ENCODE data around the gene MTMR1. TPM values are rescaled to one million over a fixed set of nuclear protein-coding genes. Genes with fewer than 3 reads are reported as not detected.

The MTMR1 gene
- polyA plus RNA-seq, 1 donor from 2014 or later: 34.7 TPM

DNA sequence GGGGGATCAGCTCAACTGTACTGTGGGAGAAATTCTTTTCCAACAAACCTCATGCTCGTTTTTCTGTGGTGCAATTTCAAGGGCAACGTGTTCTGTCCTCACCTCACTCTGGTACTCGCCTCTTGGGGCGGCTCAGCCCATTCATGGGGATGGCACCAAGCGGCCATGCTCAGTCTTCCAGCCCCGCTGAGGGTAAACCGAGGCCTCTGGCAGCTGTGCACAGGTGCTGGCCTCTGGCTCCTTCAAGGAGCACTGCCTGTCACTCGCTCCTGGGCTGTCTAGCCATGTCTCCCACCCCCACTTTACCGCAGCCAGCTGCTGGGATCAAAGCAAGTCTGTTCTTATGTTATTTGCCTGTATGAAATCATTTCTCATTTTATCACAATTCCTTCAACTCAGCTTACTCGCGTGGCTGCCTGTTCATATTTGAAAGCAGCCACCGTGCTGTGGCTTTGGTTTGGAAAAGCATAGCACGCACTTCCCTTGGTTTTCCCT lies 70.2 kb downstream of the MTMR1 start:
- no peaks in the 10 kb centered on the region for H3F3A ChIP-seq (ENCODE audit: insufficient read depth, low read length, poor library complexity, severe bottlenecking)
- H3K27ac ChIP-seq (ENCODE audit: low read length): no peak overlapping the region

DNA sequence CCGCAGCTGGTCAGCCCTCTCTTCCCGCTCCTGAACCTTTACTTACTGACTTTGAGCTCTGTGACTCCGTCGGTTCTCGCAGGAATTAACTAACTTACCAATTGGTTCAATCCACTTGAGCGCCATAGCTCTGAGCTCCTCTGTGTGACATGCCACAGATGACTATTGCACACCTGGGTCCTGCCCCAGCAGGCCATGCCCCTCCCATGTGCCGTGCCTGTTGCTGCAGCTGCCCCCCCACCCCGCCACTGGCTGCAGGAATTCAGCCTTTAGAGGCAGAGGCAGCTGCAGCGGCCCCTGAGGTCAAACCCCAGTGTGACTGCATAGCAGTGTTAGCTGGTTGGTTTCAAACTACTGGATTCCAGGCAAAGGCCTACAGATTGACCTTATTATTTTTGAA lies 70.6 kb downstream of the MTMR1 start:
- no peak overlapping the region for H3K4me3 ChIP-seq (ENCODE audit: low read length)
- TF ChIP-seq TAF1 (IDR thresholded peaks at IDR 0.05; ENCODE audit: low read depth) (no peak), POLR2AphosphoS5 (IDR thresholded peaks at IDR 0.05) (no peak)
- no peak overlapping the region for H3K4me2 ChIP-seq (ENCODE audit: low read length)
- no peaks in the 10 kb centered on the region for H3F3A ChIP-seq (ENCODE audit: insufficient read depth, low read length, poor library complexity, severe bottlenecking)
- H3K9ac ChIP-seq (ENCODE audit: low read length): no peak overlapping the region
- H2AFZ ChIP-seq (ENCODE audit: low read depth, low read length): no peak overlapping the region
- no peak overlapping the region for H3K27ac ChIP-seq (ENCODE audit: low read length)
- no peaks in the 10 kb centered on the region for H3K9me2 ChIP-seq (ENCODE audit: insufficient read depth, low read length)
- H3K27me3 ChIP-seq (ENCODE audit: insufficient read depth, low read depth, low read length): no peaks in the 10 kb centered on the region
- no peaks in the 10 kb centered on the region for H4K20me1 ChIP-seq (ENCODE audit: insufficient read depth)
- H3K79me2 ChIP-seq (replicated peaks; ENCODE audit: insufficient read depth, low read length): no peaks in the 10 kb centered on the region
- H3K36me3 ChIP-seq (ENCODE audit: insufficient read depth, low read length): no peaks in the 10 kb centered on the region
- H3K9me3 ChIP-seq (ENCODE audit: low read length): no peaks in the 10 kb centered on the region

More for the DNA sequence above, 70.2 kb downstream of the MTMR1 start:
- Histone ChIP-seq H3K27me3 (ENCODE audit: insufficient read depth, low read depth, low read length) (no peaks in the 10 kb centered on the region), H3K79me2 (replicated peaks; ENCODE audit: insufficient read depth, low read length) (no peaks in the 10 kb centered on the region), H3K9me3 (ENCODE audit: low read length) (no peaks in the 10 kb centered on the region), H3K4me3 (ENCODE audit: low read length) (no peak overlapping the region), H4K20me1 (ENCODE audit: insufficient read depth) (no peaks in the 10 kb centered on the region), H3K4me2 (ENCODE audit: low read length) (no peak overlapping the region), H2AFZ (ENCODE audit: low read depth, low read length) (no peak overlapping the region), H3K36me3 (ENCODE audit: insufficient read depth, low read length) (no peaks in the 10 kb centered on the region), H3K9me2 (ENCODE audit: insufficient read depth, low read length) (no peaks in the 10 kb centered on the region), H3K9ac (ENCODE audit: low read length) (no peak overlapping the region)
- TF ChIP-seq TAF1 (IDR thresholded peaks at IDR 0.05; ENCODE audit: low read depth): no peak
- TF ChIP-seq POLR2AphosphoS5 (IDR thresholded peaks at IDR 0.05): no peak
- TF ChIP-seq, protein P1, sequence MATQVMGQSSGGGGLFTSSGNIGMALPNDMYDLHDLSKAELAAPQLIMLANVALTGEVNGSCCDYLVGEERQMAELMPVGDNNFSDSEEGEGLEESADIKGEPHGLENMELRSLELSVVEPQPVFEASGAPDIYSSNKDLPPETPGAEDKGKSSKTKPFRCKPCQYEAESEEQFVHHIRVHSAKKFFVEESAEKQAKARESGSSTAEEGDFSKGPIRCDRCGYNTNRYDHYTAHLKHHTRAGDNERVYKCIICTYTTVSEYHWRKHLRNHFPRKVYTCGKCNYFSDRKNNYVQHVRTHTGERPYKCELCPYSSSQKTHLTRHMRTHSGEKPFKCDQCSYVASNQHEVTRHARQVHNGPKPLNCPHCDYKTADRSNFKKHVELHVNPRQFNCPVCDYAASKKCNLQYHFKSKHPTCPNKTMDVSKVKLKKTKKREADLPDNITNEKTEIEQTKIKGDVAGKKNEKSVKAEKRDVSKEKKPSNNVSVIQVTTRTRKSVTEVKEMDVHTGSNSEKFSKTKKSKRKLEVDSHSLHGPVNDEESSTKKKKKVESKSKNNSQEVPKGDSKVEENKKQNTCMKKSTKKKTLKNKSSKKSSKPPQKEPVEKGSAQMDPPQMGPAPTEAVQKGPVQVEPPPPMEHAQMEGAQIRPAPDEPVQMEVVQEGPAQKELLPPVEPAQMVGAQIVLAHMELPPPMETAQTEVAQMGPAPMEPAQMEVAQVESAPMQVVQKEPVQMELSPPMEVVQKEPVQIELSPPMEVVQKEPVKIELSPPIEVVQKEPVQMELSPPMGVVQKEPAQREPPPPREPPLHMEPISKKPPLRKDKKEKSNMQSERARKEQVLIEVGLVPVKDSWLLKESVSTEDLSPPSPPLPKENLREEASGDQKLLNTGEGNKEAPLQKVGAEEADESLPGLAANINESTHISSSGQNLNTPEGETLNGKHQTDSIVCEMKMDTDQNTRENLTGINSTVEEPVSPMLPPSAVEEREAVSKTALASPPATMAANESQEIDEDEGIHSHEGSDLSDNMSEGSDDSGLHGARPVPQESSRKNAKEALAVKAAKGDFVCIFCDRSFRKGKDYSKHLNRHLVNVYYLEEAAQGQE (IDR thresholded peaks at IDR 0.05; ENCODE audit: borderline replicate concordance): no peak
- TF ChIP-seq EZH2 (IDR thresholded peaks at IDR 0.05; ENCODE audit: borderline replicate concordance, insufficient read depth, low read length, poor library complexity, severe bottlenecking): no peak
- no peak for TF ChIP-seq SMC3 (conservative IDR thresholded peaks at IDR 0.05; ENCODE audit: poor library complexity)
- no peak for TF ChIP-seq MXI1 (conservative IDR thresholded peaks at IDR 0.05; ENCODE audit: poor library complexity, severe bottlenecking)
- TF ChIP-seq EP300 (conservative IDR thresholded peaks at IDR 0.05; ENCODE audit: poor library complexity, severe bottlenecking): no peak
- TF ChIP-seq, protein P2, sequence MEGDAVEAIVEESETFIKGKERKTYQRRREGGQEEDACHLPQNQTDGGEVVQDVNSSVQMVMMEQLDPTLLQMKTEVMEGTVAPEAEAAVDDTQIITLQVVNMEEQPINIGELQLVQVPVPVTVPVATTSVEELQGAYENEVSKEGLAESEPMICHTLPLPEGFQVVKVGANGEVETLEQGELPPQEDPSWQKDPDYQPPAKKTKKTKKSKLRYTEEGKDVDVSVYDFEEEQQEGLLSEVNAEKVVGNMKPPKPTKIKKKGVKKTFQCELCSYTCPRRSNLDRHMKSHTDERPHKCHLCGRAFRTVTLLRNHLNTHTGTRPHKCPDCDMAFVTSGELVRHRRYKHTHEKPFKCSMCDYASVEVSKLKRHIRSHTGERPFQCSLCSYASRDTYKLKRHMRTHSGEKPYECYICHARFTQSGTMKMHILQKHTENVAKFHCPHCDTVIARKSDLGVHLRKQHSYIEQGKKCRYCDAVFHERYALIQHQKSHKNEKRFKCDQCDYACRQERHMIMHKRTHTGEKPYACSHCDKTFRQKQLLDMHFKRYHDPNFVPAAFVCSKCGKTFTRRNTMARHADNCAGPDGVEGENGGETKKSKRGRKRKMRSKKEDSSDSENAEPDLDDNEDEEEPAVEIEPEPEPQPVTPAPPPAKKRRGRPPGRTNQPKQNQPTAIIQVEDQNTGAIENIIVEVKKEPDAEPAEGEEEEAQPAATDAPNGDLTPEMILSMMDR (IDR thresholded peaks at IDR 0.05; ENCODE audit: poor library complexity, severe bottlenecking): no peak
- no peak for TF ChIP-seq RAD21 (conservative IDR thresholded peaks at IDR 0.05)

DNA sequence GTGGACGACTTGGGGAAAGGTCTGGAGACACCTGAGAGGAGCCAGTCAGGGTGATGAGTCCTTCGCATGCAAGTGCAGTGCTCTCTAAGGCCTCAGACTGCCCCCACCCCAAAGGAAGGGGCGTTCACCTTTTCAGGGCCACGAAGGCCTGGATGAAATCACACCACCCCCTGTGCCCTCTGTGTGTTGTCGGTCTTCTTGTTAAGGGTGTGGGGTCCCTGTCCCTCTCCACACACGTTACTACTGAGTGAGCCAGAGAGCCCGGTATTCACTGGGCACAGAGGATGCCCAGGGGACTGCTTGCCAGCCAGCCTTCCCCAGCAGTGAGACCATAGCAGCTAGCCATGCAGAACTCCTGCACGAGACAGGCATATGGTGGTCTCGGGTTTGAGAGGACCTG lies 72.0 kb downstream of the MTMR1 start:
- Histone ChIP-seq H4K20me1 (ENCODE audit: insufficient read depth) (no peaks in the 10 kb centered on the region), H3K79me2 (replicated peaks; ENCODE audit: insufficient read depth, low read length) (no peaks in the 10 kb centered on the region), H3K4me2 (ENCODE audit: low read length) (no peak overlapping the region), H3K27ac (ENCODE audit: low read length) (no peak overlapping the region), H3K9me3 (ENCODE audit: low read length) (no peaks in the 10 kb centered on the region), H3K27me3 (ENCODE audit: insufficient read depth, low read depth, low read length) (no peaks in the 10 kb centered on the region), H2AFZ (ENCODE audit: low read depth, low read length) (no peak overlapping the region), H3K36me3 (ENCODE audit: insufficient read depth, low read length) (no peaks in the 10 kb centered on the region), H3F3A (ENCODE audit: insufficient read depth, low read length, poor library complexity, severe bottlenecking) (no peaks in the 10 kb centered on the region), H3K9me2 (ENCODE audit: insufficient read depth, low read length) (no peaks in the 10 kb centered on the region), H3K4me3 (ENCODE audit: low read length) (no peak overlapping the region), H3K9ac (ENCODE audit: low read length) (no peak overlapping the region)
- no peak for TF ChIP-seq EP300 (conservative IDR thresholded peaks at IDR 0.05; ENCODE audit: poor library complexity, severe bottlenecking)
- TF ChIP-seq RAD21 (conservative IDR thresholded peaks at IDR 0.05): no peak
- no peak for TF ChIP-seq POLR2AphosphoS5 (IDR thresholded peaks at IDR 0.05)
- no peak for TF ChIP-seq MXI1 (conservative IDR thresholded peaks at IDR 0.05; ENCODE audit: poor library complexity, severe bottlenecking)
- no peak for TF ChIP-seq EZH2 (IDR thresholded peaks at IDR 0.05; ENCODE audit: borderline replicate concordance, insufficient read depth, low read length, poor library complexity, severe bottlenecking)
- no peak for TF ChIP-seq SMC3 (conservative IDR thresholded peaks at IDR 0.05; ENCODE audit: poor library complexity)
- TF ChIP-seq TAF1 (IDR thresholded peaks at IDR 0.05; ENCODE audit: low read depth): no peak
- TF ChIP-seq, protein P1 (IDR thresholded peaks at IDR 0.05; ENCODE audit: borderline replicate concordance): no peak
- TF ChIP-seq, protein P2 (IDR thresholded peaks at IDR 0.05; ENCODE audit: poor library complexity, severe bottlenecking): no peak

Data from neural cell (in vitro differentiated cells).